ENCODE data around the gene NGB. TPM values are rescaled to one million over a fixed set of nuclear protein-coding genes. Genes with fewer than 3 reads are reported as not detected.

NGB gene
- total and polyA plus RNA-seq, 4 experiments from 2014 or later = not detected

DNA sequence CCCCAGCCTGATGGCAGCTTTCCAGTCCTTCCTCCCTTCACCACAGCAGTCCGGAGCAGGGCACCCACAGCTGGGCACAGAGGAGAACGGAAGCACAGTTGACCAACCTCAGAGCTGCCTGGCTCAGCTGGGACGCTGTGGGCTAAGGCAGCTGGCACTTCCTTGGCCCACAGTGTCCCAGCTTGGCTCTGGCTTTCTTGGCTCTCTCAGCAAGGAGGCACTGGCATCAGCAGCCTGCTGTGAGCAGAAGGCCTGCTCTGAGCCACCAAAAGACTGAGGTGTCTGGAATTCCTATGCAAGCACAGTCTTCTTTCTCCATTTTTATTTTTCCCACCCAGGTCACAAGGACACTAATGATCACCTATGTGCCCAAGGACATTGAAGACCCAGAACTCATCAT, 32.6 kb downstream of the NGB start:
- no peak overlapping the region for H3K27ac Mint-ChIP-seq
- POLR2A ChIA-PET (ENCODE audit: partially characterized antibody) = no interaction called here
- intact Hi-C loops (cut with micrococcal nuclease) = no loop called here

GRCh38 chr14:77236814-77237213, 34.2 kb downstream of the NGB start:
- no peaks in the 10 kb centered on the region for H3K27me3 ChIP-seq (ENCODE audit: insufficient read depth, low read length)
- no peaks in the 10 kb centered on the region for H3K9me3 Mint-ChIP-seq
- H3K4me1 Mint-ChIP-seq = no peaks in the 10 kb centered on the region
- intact Hi-C loops (cut with micrococcal nuclease) = no loop called here
- no peak overlapping the region for H3K4me3 Mint-ChIP-seq
- ChIA-PET CTCF (ENCODE audit: partially characterized antibody) (no interaction called here), POLR2A (ENCODE audit: partially characterized antibody) (no interaction called here)
- no peaks in the 10 kb centered on the region for H3K36me3 ChIP-seq (ENCODE audit: insufficient read depth, low read length)
- H3K27me3 Mint-ChIP-seq = peaks cover 0 to 5% of the 10 kb centered on the region in 2 donors
- H3K27ac Mint-ChIP-seq = no peak overlapping the region
- no peaks in the 10 kb centered on the region for H3K9me3 ChIP-seq (ENCODE audit: control insufficient read depth in 1 of 2, low read length in 2 of 2)
- no peaks in the 10 kb centered on the region for H3K4me1 ChIP-seq (ENCODE audit: insufficient read depth, low read length)
- H3K36me3 Mint-ChIP-seq = no peaks in the 10 kb centered on the region
- no peak overlapping the region for H3K27ac ChIP-seq (ENCODE audit: low read depth, low read length)
- H3K4me3 ChIP-seq (ENCODE audit: low read length in 2 of 2) = no peak overlapping the region
- DNase-seq = no peak

More for the DNA sequence above, 32.6 kb downstream of the NGB start:
- Mint-ChIP-seq H3K4me1 (no peaks in the 10 kb centered on the region), H3K36me3 (no peaks in the 10 kb centered on the region), H3K9me3 (no peaks in the 10 kb centered on the region), H3K4me3 (no peak overlapping the region), H3K27me3 (peaks cover 0 to 5% of the 10 kb centered on the region in 2 donors)
- Histone ChIP-seq H3K27me3 (ENCODE audit: insufficient read depth, low read length) (no peaks in the 10 kb centered on the region), H3K9me3 (ENCODE audit: control insufficient read depth in 1 of 2, low read length in 2 of 2) (no peaks in the 10 kb centered on the region), H3K4me3 (ENCODE audit: low read length in 2 of 2) (no peak overlapping the region), H3K27ac (ENCODE audit: low read depth, low read length) (no peak overlapping the region), H3K36me3 (ENCODE audit: insufficient read depth, low read length) (no peaks in the 10 kb centered on the region), H3K4me1 (ENCODE audit: insufficient read depth, low read length) (no peaks in the 10 kb centered on the region)
- DNase-seq = no peak
- CTCF ChIA-PET (ENCODE audit: partially characterized antibody) = no interaction called here

DNA sequence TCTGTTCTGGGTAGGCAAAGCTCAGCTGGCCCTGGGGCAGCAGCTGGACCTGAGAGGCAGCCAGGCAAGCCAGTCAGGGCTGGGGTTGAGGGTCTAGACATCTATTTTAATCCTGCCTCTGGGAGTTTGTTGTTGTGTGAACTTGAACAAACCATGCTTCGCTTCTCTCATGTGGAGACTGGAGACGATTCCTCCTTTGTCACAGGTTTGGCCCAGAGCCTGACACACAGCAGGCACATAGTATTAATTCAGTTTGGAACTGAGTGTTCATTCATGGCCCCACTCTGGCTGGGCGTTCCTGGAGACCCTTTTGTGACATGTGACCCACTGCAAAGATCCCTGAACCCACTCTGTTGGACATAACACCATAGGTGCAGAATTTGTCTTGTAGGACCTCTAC, 39.3 kb downstream of the NGB start:
- no peak overlapping the region for H3K27ac ChIP-seq (ENCODE audit: low read depth, low read length)
- H3K36me3 ChIP-seq (ENCODE audit: insufficient read depth, low read length) = no peaks in the 10 kb centered on the region
- no peak for DNase-seq
- Mint-ChIP-seq H3K9me3 (peaks cover 0 to 2% (median 0%) of the 10 kb centered on the region in 8 donors), H3K4me1 (peaks cover 0 to 2% (median 0%) of the 10 kb centered on the region in 4 donors), H3K36me3 (peaks cover 0 to 4% of the 10 kb centered on the region in 2 donors), H3K27me3 (peaks cover 0 to 9% of the 10 kb centered on the region in 2 donors), H3K4me3 (no peak overlapping the region), H3K27ac (no peak overlapping the region)
- H3K9me3 ChIP-seq (ENCODE audit: control insufficient read depth in 1 of 2, low read length in 2 of 2) = no peaks in the 10 kb centered on the region
- H3K4me1 ChIP-seq (ENCODE audit: insufficient read depth, low read length) = no peaks in the 10 kb centered on the region
- intact Hi-C loops (cut with micrococcal nuclease) = no loop called here
- ChIA-PET POLR2A (ENCODE audit: partially characterized antibody) (no interaction called here), CTCF (ENCODE audit: partially characterized antibody) (no interaction called here)
- H3K4me3 ChIP-seq (ENCODE audit: low read length in 2 of 2) = no peak overlapping the region
- H3K27me3 ChIP-seq (ENCODE audit: insufficient read depth, low read length) = no peaks in the 10 kb centered on the region

DNA sequence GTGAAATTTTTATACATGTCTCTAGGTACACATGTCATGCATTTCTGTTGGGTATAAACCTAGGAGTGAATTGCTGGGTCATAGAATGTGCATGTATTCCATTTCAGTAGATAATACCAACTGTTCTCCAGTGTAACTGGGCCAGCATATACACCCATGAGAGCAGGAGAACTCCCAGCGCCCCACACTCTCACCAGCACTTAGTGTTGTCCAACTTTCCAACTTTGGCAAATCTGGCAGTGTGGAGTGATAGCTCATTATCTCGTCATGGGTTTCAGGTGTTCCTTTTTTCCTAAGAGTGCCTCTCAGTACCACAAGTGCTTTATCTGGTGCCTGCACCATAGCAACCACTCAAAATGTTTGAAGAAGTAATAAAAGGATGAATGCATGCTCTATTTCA, 40.1 kb downstream of the NGB start:
- H3K27me3 ChIP-seq (ENCODE audit: insufficient read depth, low read length) = no peaks in the 10 kb centered on the region
- H3K4me3 Mint-ChIP-seq = no peak overlapping the region
- H3K9me3 Mint-ChIP-seq = peaks cover 0 to 2% (median 0%) of the 10 kb centered on the region in 8 donors
- peaks cover 0 to 9% of the 10 kb centered on the region in 2 donors for H3K27me3 Mint-ChIP-seq
- no peaks in the 10 kb centered on the region for H3K9me3 ChIP-seq (ENCODE audit: control insufficient read depth in 1 of 2, low read length in 2 of 2)
- intact Hi-C loops (cut with micrococcal nuclease) = no loop called here
- peaks cover 0 to 4% of the 10 kb centered on the region in 2 donors for H3K36me3 Mint-ChIP-seq
- H3K4me1 ChIP-seq (ENCODE audit: insufficient read depth, low read length) = no peaks in the 10 kb centered on the region
- ChIA-PET CTCF (ENCODE audit: partially characterized antibody) (no interaction called here), POLR2A (ENCODE audit: partially characterized antibody) (no interaction called here)
- no peak overlapping the region for H3K27ac Mint-ChIP-seq
- H3K4me3 ChIP-seq (ENCODE audit: low read length in 2 of 2) = no peak overlapping the region
- no peaks in the 10 kb centered on the region for H3K36me3 ChIP-seq (ENCODE audit: insufficient read depth, low read length)
- DNase-seq = no peak
- no peak overlapping the region for H3K27ac ChIP-seq (ENCODE audit: low read depth, low read length)
- H3K4me1 Mint-ChIP-seq = peaks cover 0 to 2% (median under 1%) of the 10 kb centered on the region in 4 donors

GRCh38 chr14:77228056-77228455, 43.0 kb downstream of the NGB start:
- no peaks in the 10 kb centered on the region for H3K9me3 ChIP-seq (ENCODE audit: control insufficient read depth in 1 of 2, low read length in 2 of 2)
- no peak overlapping the region for H3K27ac ChIP-seq (ENCODE audit: low read depth, low read length)
- Mint-ChIP-seq H3K9me3 (peaks cover 0 to 2% (median 0%) of the 10 kb centered on the region in 8 donors), H3K4me3 (no peak overlapping the region), H3K36me3 (peaks cover 0 to 4% of the 10 kb centered on the region in 2 donors), H3K27me3 (peaks cover 2 to 5% of the 10 kb centered on the region in 2 donors), H3K4me1 (peaks cover 0 to 4% (median 2%) of the 10 kb centered on the region in 4 donors), H3K27ac (no peak overlapping the region)
- POLR2A ChIA-PET (ENCODE audit: partially characterized antibody) = no interaction called here
- CTCF ChIA-PET (ENCODE audit: partially characterized antibody) = interaction anchor here (0.6 kb wide), 1 partner anchor 315 kb away, joined by 3 read pairs; no protein-coding TSS in a partner anchor
- H3K4me1 ChIP-seq (ENCODE audit: insufficient read depth, low read length) = no peaks in the 10 kb centered on the region
- intact Hi-C loops (cut with micrococcal nuclease) = no loop called here
- no peak overlapping the region for H3K4me3 ChIP-seq (ENCODE audit: low read length in 2 of 2)
- no peaks in the 10 kb centered on the region for H3K36me3 ChIP-seq (ENCODE audit: insufficient read depth, low read length)
- DNase-seq = no peak
- H3K27me3 ChIP-seq (ENCODE audit: insufficient read depth, low read length) = no peaks in the 10 kb centered on the region

DNA sequence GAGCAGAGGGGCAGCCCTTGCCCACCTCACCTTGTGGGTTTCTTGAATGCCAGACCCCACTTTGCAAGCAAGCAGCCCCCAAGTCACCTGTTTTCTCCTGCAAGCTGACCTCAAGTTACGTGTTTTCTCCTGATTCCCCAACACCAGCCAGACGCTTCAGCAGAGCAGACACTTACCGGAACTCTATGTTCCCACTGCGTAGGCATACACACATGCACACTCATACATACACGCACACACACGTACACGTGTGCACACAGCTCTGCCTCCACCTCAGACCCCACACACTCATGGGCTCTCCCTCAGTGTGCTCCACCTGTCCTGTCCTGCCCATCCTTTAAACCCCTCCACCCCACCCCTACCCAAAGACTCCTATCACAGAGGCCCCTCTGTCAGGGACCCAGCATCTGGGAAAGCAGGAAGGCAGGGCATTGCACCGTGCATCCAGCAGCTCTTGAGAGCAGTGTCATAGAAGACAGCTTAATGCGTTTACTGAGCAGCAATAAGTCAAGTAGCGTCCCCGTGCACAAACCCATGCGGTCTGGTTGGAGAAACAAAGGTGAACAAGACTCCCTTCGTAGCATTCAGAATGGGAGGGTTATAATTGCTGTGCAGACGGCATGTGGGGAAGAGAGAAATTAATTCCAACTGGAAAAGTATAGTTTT, 45.0 kb downstream of the NGB start:
- H3K4me3 ChIP-seq (ENCODE audit: low read length in 2 of 2) = no peak overlapping the region
- H3K27ac Mint-ChIP-seq = no peak overlapping the region
- peaks cover 0 to 5% (median 3%) of the 10 kb centered on the region in 4 donors for H3K4me1 Mint-ChIP-seq
- no peak overlapping the region for H3K27ac ChIP-seq (ENCODE audit: low read depth, low read length)
- intact Hi-C loops (cut with micrococcal nuclease) = no loop called here
- ChIA-PET POLR2A (ENCODE audit: partially characterized antibody) (no interaction called here), CTCF (ENCODE audit: partially characterized antibody) (no interaction called here)
- no peaks in the 10 kb centered on the region for H3K4me1 ChIP-seq (ENCODE audit: insufficient read depth, low read length)
- H3K9me3 Mint-ChIP-seq = peaks cover 0 to 3% (median 0%) of the 10 kb centered on the region in 8 donors
- no peak overlapping the region for H3K4me3 Mint-ChIP-seq
- no peaks in the 10 kb centered on the region for H3K36me3 ChIP-seq (ENCODE audit: insufficient read depth, low read length)
- no peak for DNase-seq
- no peaks in the 10 kb centered on the region for H3K9me3 ChIP-seq (ENCODE audit: control insufficient read depth in 1 of 2, low read length in 2 of 2)
- H3K36me3 Mint-ChIP-seq = peaks cover 0 to 4% of the 10 kb centered on the region in 2 donors
- H3K27me3 Mint-ChIP-seq = peaks cover 6% of the 10 kb centered on the region in 2 donors
- no peaks in the 10 kb centered on the region for H3K27me3 ChIP-seq (ENCODE audit: insufficient read depth, low read length)

DNA sequence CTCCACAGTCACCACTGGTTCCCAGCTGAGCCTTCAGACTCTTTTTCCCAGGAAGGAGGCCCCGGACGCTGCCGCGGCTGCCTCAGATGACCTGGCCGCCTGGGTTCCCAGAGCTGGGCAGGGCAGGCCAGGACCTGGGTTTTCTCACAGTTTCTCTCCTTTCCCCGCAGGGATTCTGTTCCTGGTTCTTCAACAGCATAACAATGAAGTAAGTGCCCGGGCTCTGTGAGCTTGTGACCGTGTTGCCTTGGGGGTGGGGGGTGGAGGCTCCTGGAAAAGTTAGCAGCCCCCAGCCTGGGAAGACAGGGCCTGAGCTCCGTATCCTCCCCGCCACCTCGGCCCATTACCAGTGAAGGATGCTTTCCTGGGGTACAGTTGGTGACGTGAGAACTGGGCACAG, 45.8 kb downstream of the NGB start:
- no peak overlapping the region for H3K4me3 ChIP-seq (ENCODE audit: low read length in 2 of 2)
- no peak overlapping the region for H3K27ac ChIP-seq (ENCODE audit: low read depth, low read length)
- DNase-seq = no peak
- intact Hi-C loops (cut with micrococcal nuclease) = no loop called here
- no peaks in the 10 kb centered on the region for H3K9me3 ChIP-seq (ENCODE audit: control insufficient read depth in 1 of 2, low read length in 2 of 2)
- ChIA-PET POLR2A (ENCODE audit: partially characterized antibody) (no interaction called here), CTCF (ENCODE audit: partially characterized antibody) (no interaction called here)
- peaks cover 0 to 4% of the 10 kb centered on the region in 2 donors for H3K36me3 Mint-ChIP-seq
- no peak overlapping the region for H3K27ac Mint-ChIP-seq
- H3K9me3 Mint-ChIP-seq = peaks cover 0 to 3% (median 0%) of the 10 kb centered on the region in 8 donors
- H3K4me1 ChIP-seq (ENCODE audit: insufficient read depth, low read length) = no peaks in the 10 kb centered on the region
- H3K27me3 ChIP-seq (ENCODE audit: insufficient read depth, low read length) = no peaks in the 10 kb centered on the region
- H3K4me1 Mint-ChIP-seq = peaks cover 0 to 5% (median 3%) of the 10 kb centered on the region in 4 donors
- no peak overlapping the region for H3K4me3 Mint-ChIP-seq
- H3K36me3 ChIP-seq (ENCODE audit: insufficient read depth, low read length) = no peaks in the 10 kb centered on the region
- peaks cover 6 to 8% of the 10 kb centered on the region in 2 donors for H3K27me3 Mint-ChIP-seq

All from CD4-positive, alpha-beta memory T cell (primary cell).